HG03354 (cell line): ENCODE data around the gene CCKAR.

Source experiments
- ATAC-seq: cut with Tn5 transposase; IDR thresholded peaks from one replicate; pipeline ENCODE4 v1.9.1; 2021; ENCODE audit warnings: mild to moderate bottlenecking; ENCODE audit not compliant: unreplicated experiment, poor library complexity, severe bottlenecking

CCKAR gene

GRCh38 chr4:26462874-26463273 is 27.4 kb downstream of the CCKAR start:
- no peak for ATAC-seq

GRCh38 chr4:26459756-26460530 is 30.3 kb downstream of the CCKAR start:
- no peak for ATAC-seq

GRCh38 chr4:26459054-26459755 is 31.1 kb downstream of the CCKAR start:
- peak; percentile 76 for ATAC-seq

GRCh38 chr4:26458157-26458561 is 32.1 kb downstream of the CCKAR start:
- ATAC-seq, result no peak

- ATAC-seq, result no peak
Observed at GRCh38 chr4:26457412-26457811, 32.9 kb downstream of the CCKAR start.

- no peak for ATAC-seq
Observed at GRCh38 chr4:26455571-26455970, 34.7 kb downstream of the CCKAR start.

GRCh38 chr4:26454961-26455360 is 35.3 kb downstream of the CCKAR start:
- ATAC-seq, result no peak

- no peak for ATAC-seq
Observed at GRCh38 chr4:26452565-26453531, 37.4 kb downstream of the CCKAR start.

- ATAC-seq, result no peak
Observed at GRCh38 chr4:26451597-26451996, 38.7 kb downstream of the CCKAR start.

GRCh38 chr4:26450418-26450817 is 39.9 kb downstream of the CCKAR start:
- no peak for ATAC-seq

GRCh38 chr4:26447378-26447777 is 42.9 kb downstream of the CCKAR start:
- no peak for ATAC-seq

GRCh38 chr4:26441771-26442170 is 48.5 kb downstream of the CCKAR start:
- ATAC-seq, result no peak

GRCh38 chr4:26441102-26441501 is 49.2 kb downstream of the CCKAR start:
- no peak for ATAC-seq

- no peak for ATAC-seq
Observed at GRCh38 chr4:26434030-26434639, 56.1 kb downstream of the CCKAR start.

GRCh38 chr4:26433556-26433955 is 56.7 kb downstream of the CCKAR start:
- ATAC-seq, result no peak

- no peak for ATAC-seq
Observed at GRCh38 chr4:26432419-26432818, 57.9 kb downstream of the CCKAR start.

GRCh38 chr4:26431461-26432180 is 58.7 kb downstream of the CCKAR start:
- no peak for ATAC-seq
